AG04449 (cell line): Measurements from ENCODE around the gene TNRC6B.

ENCODE experiments used
- CTCF ChIA-PET: fragments of 350-600 bp; formaldehyde crosslinking; extraction: SDS; loops from one replicate; lab custom pipeline; 2021; ENCODE audit warnings: antibody characterized with exemption; lab: Yijun Ruan, JAX
- POLR2A ChIA-PET: fragments of 400-600, 350-600 bp; formaldehyde crosslinking; extraction: SDS; loops from one replicate; lab custom pipeline; 2020; ENCODE audit warnings: antibody characterized with exemption, inconsistent platforms; lab: Yijun Ruan, JAX
- DNase-seq: peaks from one replicate; pipeline ENCODE4 v3.0.0-alpha.2; 2010; ENCODE audit warnings: low read depth, low spot score
- H3K4me3 ChIP-seq: 2 replicates; pipeline ENCODE4 v1.5.1; 2011; ENCODE audit warnings: low read depth, mild to moderate bottlenecking, control low read depth, low read length
- CTCF ChIP-seq: IDR thresholded peaks from one replicate; pipeline ENCODE4 v1.5.1; 2011; ENCODE audit warnings: mild to moderate bottlenecking, moderate library complexity, low read length, control low read depth, inconsistent platforms; ENCODE audit not compliant: insufficient read depth; ENCODE audit errors: missing control alignments

TNRC6B gene

GRCh38 chr22:40289991-40290459, 112.3 kb downstream of the TNRC6B start:
- TF ChIP-seq CTCF = no peak
- DNase-seq = no peak
- H3K4me3 ChIP-seq = no peak overlapping the region
- CTCF ChIA-PET = no interaction called here
- POLR2A ChIA-PET = no interaction called here

- no peak for DNase-seq
- H3K4me3 ChIP-seq = no peak overlapping the region
- TF ChIP-seq CTCF = no peak
- POLR2A ChIA-PET = no interaction called here
- CTCF ChIA-PET = no interaction called here
Measured at GRCh38 chr22:40290516-40290915, 112.8 kb downstream of the TNRC6B start.

GRCh38 chr22:40294696-40295095, 117.0 kb downstream of the TNRC6B start:
- ChIA-PET POLR2A (no interaction called here), CTCF (no interaction called here)
- no peak for DNase-seq
- no peak overlapping the region for H3K4me3 ChIP-seq
- no peak for TF ChIP-seq CTCF

- no peak for DNase-seq
- ChIA-PET CTCF (no interaction called here), POLR2A (no interaction called here)
- no peak for TF ChIP-seq CTCF
- no peak overlapping the region for H3K4me3 ChIP-seq
Measured at GRCh38 chr22:40300316-40300715, 122.6 kb downstream of the TNRC6B start.

- CTCF ChIA-PET = no interaction called here
- POLR2A ChIA-PET = no interaction called here
- DNase-seq = no peak
Measured at GRCh38 chr22:40300884-40301672, 123.4 kb downstream of the TNRC6B start.

More at GRCh38 chr22:40300884-40301672, 123.4 kb downstream of the TNRC6B start:
- H3K4me3 ChIP-seq = no peak overlapping the region
- TF ChIP-seq CTCF = no peak
